22Rv1 (cell line): Measurements from ENCODE around the gene CCL20.

ENCODE experiments used
- CTCF ChIP-seq: fragments of 450-650 bp; IDR thresholded peaks from 2 replicates; pipeline ENCODE4 v1.5.1; 2017; ENCODE audit warnings: mild to moderate bottlenecking
- ZFX ChIP-seq: fragments of 450-650 bp; IDR thresholded peaks from 2 replicates; pipeline ENCODE4 v1.6.1; 2017; ENCODE audit warnings: antibody characterized with exemption, borderline replicate concordance

GRCh38 chr2:227864161-227864756 is 50.6 kb downstream of the CCL20 start:
- no peak for TF ChIP-seq CTCF
- TF ChIP-seq ZFX: no peak
